Left kidney (tissue), 2 donors: ENCODE results near the gene INVS. TPM values are rescaled to one million over a fixed set of nuclear protein-coding genes. Genes with fewer than 3 reads are reported as not detected.
"Not testable (repeated sequence)": the region's sequence is repeated elsewhere in the genome, so short reads cannot be mapped to it uniquely, and the experiment has no call there.

Source experiments
- DNase-seq: peaks from one replicate; pipeline ENCODE4 v3.0.0-alpha.2; 2013
- polyA plus RNA-seq: library from polyadenylated mRNA; unstranded; fragments of 120-200 nt; gene quantifications from one replicate; pipeline ENCODE4 v1.2.1, GENCODE V29; 2013; ENCODE audit not compliant: insufficient read length

The INVS gene
- polyA plus RNA-seq, 1 donor = 28.9 TPM

GRCh38 chr9:100338736-100339135 lies 239.7 kb downstream of the INVS start:
- not testable (repeated sequence) for DNase-seq

GRCh38 chr9:100340224-100340623 lies 241.2 kb downstream of the INVS start:
- DNase-seq = no peak

- no peak for DNase-seq
Observed at GRCh38 chr9:100341889-100342288, 242.8 kb downstream of the INVS start.

- no peak for DNase-seq
Observed at GRCh38 chr9:100346836-100347235, 247.8 kb downstream of the INVS start.

GRCh38 chr9:100350188-100350587 lies 251.1 kb downstream of the INVS start:
- DNase-seq = no peak

Other genes with a start within 250 kb of the INVS start
- 42.5 TPM for gene STX17, start 192.6 kb upstream of the INVS start, polyA plus RNA-seq
- gene ERP44, start 243 bp upstream of the INVS start, polyA plus RNA-seq = 39.6 TPM